HG02678 (cell line): ENCODE data around the gene U2AF1L4.
A peak's percentile ranks its signal among the peaks of the same experiment; 100 is the strongest.

Experiments used
- ATAC-seq: cut with Tn5 transposase; IDR thresholded peaks from one replicate; pipeline ENCODE4 v1.9.1; 2021; ENCODE audit warnings: mild to moderate bottlenecking, moderate library complexity; ENCODE audit not compliant: unreplicated experiment

U2AF1L4 gene

DNA sequence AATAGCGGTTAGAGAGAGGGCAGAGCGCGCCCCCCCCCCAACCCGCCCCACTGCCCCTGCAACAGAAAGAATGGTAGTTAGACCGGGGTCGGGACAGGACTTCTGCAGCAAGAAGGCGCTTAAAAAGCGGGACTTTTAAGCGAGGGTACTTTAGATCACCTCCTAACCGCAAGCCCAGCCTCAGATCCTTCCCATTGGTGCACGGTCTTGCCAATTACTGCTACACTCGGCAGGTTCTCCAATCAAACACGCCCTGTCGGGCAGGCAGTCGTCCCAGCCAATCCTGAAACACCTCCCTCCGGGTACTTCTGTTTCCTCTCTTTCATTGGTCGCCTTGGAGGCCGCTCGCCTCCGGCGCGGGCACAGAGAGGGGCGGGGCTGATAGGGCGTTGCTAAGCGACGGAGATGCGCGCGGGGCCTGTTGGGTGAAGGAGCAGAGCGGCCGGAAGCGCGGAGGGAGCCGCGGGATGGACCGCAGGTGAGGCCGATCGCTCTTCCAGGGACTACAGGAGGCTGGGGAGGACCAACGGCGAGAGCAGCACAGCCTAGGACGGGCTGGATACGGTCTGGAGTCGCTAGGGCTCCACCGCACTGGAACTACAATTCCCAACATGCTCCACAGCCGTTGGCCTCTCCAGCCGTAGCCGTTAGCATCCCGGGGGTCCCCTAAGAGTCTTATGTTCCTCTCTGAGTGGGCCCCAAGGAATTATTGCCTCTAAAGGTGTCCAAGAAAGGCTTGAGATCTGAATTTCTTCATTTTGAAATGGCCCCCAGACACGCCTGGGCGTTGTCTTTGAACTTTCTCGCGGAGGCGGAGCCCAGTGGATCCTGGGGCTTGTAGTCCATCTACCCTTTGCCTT, 12.8 kb upstream of the U2AF1L4 start, which contains the start of gene PROSER3:
TSS of gene PROSER3 (plus strand) at position 428 of the 860 bp plus-strand sequence. CDS start at position 468, 40 bp downstream.
- peak; percentile 97 for ATAC-seq

GRCh38 chr19:35757231-35757748, 12.1 kb upstream of the U2AF1L4 start:
- no peak for ATAC-seq

DNA sequence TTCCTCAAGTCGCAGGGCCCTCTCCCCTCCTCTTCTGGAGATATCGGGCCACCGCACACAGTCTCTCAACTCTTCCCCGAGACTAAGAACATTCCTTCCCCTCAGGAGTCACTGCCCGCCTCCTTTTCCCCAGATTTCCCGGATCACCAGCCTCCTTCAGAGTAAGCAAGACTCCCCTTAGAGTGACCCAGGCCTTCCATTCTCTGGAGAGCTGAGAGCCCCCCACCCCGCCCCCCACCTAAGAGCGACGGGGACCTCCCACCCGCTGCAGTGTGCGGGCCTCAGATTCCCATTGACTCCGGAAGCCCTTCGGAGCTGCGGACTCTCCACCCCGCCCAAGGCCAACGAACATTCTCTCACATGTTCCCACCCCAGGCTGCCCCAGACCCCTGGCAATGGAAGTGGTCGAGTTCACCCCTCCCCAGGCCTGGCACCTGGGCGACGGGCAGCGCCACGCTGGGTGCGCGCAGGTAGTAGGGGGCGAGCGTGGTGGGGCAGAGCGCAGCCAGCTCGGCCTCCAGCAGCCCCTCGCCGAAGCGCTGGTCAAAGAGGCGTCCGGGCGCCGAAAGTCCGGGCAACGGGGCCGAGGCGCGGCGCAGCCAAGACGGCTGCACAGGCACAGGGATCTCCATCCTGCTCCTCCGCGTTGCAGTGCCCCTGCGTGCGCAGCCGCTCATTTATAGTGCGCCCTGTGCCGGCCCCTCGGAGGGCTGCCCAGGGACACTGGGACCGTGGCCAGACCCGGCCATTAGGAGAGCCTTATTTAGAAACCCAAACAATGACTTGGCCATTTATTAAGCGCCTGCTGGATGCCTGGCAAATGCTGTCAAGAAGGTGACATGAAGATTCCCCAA, 11.4 kb upstream of the U2AF1L4 start, which contains the start of gene HSPB6:
TSS of gene HSPB6 (minus strand) at position 653 of the 854 bp plus-strand sequence. CDS start at position 632, 21 bp downstream.
- no peak for ATAC-seq

DNA sequence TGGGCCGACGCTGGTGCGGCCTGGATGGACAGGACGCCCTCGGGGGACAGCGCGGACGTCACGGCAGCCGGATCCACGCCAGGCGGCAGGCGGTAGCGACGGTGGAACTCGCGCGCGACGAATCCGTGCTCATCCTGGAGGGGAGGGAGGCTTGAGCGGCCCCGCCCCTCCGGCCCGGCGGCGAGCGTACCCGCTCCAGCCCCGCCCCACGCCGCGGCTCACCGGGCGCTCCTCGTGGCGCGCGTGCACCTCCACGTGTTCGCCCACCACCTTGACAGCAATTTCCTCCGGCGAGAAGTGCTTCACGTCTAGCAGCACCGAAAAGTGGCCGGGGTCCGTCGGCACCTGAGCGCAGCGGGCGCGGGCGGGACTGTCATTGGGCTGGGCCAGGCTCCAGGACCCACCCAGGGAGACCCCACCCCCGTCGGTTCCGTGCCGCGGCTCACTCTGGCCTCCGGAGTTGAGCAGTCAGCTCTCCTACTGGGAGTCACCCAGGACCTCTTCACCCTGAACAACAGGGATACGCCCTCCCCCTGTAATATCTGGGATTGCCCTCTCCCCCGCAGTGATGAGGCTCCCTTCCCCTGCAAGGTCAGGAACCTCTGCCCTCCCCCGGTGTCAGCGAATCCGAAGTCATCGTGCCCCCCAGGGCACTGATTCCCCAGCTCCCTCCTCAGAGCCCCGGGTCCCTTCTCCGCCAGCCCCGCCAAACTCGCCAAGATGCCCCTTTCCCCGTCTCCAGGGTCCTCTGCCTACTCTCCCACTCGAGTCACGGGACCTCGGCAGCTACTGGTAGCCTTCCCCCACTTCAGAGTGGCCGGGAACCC, 10.5 kb upstream of the U2AF1L4 start:
- no peak for ATAC-seq

DNA sequence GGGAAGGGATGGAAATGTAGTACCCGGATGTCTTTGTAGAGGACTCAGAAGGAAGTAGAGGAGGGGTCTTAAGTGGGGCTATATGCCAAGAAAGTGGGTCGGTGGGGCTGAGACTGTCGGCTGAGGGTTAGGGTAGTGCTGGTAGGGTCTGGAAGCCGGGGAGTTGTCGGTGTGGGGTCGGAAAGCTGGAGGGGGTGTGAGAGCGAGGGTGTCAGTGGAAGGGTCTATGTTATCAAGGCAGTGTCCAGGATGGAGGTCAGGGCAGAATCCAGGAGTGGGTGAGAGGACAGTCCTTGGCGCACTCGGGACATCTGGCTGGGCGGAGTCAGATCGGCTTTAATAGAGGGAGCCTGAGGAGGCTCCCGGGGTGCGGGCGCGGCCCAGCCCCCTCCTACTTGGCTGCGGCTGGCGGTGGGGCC, 9.9 kb upstream of the U2AF1L4 start:
- ATAC-seq: no peak

DNA sequence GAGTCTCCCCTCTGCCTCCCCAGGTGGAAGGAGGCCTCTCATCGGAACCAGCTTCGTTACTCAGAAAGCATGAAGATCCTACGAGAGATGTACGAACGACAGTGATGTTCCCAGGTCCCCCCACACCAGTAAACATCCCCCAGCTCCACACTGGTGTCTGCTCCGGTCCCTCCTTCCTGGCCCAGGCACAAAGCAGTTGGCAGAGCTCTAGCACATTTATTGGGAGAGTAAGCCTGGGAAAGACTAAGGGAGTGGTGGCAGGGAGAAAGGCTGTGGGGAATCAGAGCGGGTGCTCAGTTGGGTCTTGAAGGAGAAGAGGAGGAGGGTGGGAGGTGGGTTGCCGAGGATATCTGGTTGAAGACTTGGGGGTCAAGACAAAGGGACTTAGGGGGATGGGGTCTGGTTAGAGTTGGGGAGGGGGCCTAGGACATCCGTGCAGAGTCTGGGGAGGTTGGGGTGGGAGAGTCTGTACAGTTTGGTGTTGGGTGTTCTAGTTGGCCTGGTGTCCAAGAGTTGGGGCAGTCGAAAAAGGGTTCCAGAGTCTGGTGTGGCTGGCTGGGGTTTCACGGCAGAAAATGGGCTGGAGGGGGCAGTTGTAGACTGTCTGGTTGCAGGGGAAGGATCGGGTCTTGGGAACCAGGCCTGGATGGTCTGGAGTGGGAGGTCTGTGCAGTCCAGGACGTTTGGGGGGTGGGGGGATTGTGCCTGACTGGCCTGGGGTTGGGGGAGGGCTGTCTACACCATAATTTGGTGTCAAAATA, 9.3 kb upstream of the U2AF1L4 start:
- no peak for ATAC-seq

DNA sequence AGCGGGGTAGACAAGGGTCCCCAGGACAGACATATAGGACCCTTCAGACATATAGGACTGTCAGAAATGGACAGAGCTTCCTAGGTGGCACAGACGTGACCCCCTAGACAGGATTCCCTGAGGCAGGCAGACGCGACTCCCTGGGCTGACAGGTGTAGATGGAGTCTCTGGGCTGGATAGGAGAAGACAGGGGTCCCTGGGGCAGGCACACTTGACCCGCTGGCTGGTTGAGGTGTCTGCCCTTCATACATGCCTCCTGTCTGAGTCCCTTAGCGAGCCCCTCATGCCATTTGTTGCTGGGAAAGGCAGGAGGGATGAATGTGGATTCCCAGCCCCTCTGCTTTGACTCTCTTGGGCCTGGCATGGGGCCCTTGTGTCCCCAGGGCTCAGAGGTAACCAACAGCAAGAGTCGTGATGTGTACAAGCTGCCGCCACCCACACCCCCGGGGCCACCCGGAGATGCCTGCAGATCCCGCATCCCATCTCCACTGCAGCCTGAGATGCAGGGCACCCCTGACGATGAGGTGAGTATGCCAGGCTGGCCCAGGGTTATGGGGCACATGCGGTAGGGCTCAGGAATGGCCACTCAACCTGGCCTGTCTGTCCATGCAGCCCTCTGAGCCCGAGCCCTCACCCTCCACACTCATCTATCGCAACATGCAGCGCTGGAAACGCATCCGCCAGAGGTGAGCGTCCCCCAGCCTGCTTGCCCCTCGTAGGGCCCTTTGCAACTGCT, 8.6 kb upstream of the U2AF1L4 start:
- no peak for ATAC-seq

- ATAC-seq: no peak
Measured at GRCh38 chr19:35752746-35753350, 7.6 kb upstream of the U2AF1L4 start.

- ATAC-seq: no peak
Measured at GRCh38 chr19:35751839-35752745, 6.9 kb upstream of the U2AF1L4 start.

GRCh38 chr19:35750167-35750566, 4.9 kb upstream of the U2AF1L4 start:
- no peak for ATAC-seq

DNA sequence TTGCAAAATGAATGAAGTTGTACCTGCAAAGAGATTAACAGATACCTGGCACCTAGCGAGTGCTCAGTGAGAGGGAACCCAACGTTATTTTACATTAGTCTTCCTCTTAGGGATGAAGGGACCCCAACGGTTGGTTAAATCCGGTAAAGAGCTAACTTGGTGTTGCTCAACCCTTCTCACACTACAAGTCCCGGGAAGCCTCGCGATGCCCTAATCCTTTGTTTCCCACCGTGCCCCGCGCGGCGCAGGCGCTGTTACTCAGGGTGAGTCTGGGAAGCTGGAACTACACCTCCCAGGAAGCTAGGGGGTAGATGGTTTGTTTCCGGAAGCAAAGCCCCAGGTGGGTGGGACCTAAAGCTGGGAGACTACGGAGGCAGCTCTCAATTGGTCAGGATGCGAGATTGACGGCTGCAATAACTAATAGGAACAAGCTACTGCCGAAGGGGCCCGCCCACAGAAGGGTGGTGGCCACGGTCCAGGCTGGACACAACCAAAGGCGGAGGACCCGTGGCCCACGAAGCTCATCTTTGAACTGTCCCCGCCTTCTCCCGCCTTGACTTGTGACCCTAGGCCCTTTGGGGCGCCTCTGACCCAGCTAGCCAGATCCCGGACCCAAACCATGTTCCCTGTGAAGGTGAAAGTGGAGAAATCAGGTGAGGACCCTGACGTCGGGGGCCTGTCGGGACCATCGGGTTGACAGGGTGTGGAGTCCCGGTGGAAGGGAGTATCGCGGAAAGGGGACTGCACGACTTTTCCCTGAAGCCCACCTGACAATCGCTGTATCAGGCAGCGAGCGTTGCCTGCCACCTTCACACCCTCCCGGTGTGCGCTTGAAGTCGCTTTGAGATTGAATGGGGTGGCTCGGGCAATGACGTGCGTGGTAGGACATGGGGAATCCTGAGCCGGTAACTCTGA, 3.1 kb upstream of the U2AF1L4 start, which contains the start of gene LIN37:
TSS of gene LIN37 (plus strand) at position 471 of the 915 bp plus-strand sequence. CDS start at position 620, 149 bp downstream.
- peak; percentile 80 for ATAC-seq

- ATAC-seq: no peak
Measured at GRCh38 chr19:35746531-35746930, 1.3 kb upstream of the U2AF1L4 start.

- no peak for ATAC-seq
Measured at GRCh38 chr19:35746087-35746462, 857 bp upstream of the U2AF1L4 start.

- ATAC-seq: peak; percentile 27
Measured at GRCh38 chr19:35744430-35745327, 539 bp downstream of the U2AF1L4 start.

DNA sequence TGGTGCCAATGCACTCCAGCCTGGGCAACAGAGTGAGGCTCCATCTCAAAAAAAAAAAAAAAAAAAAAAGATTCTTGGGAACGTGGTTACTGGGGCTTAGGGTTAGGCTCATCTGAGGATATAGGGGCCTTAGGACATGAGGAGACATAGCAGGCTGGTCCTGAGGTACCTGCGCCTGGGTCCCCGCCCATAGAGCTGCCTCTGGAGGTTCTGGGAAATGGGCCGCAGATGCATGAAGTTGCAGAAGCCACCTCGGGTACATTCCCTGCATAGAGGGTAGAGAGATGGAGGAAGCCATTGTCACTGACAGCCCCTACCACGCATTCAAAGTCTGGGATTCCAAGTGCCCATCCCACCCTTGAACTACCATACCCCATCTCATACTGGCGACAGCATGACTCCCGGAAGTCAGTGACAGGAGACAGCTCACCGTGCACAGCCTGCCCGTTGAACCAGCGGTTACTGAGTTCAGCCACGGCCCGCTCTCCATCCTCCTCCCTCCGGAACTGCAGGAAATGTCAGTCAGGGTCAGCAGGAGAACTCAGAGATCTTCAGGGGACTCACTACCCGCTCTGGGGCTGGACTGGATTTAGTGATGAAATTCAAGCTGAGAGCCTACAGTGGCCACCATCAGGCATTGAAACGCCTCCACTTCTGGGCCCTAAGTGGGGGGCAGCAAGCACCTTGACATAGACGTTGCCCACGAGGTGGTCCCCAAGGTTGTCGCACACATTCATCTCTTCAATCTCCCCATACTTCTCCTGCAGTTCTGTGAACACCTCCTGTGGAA, 1.4 kb downstream of the U2AF1L4 start:
- no peak for ATAC-seq
